Suppressor macrophage treated with lipopolysaccharide for 1 hour (primary cell): ENCODE measurements around the gene PDLIM4.

Experiments used
- DNase-seq, 3 donors: peaks; one replicate each; pipeline ENCODE4 v3.0.0-alpha.2; 2020 to 2022

Gene PDLIM4

GRCh38 chr5:132309679-132310078, 52.2 kb downstream of the PDLIM4 start:
- DNase-seq, result no peak

GRCh38 chr5:132310141-132310834, 52.8 kb downstream of the PDLIM4 start:
- no peak for DNase-seq

GRCh38 chr5:132313366-132313765, 55.9 kb downstream of the PDLIM4 start:
- no peak for DNase-seq

- DNase-seq, result no peak
Measured at GRCh38 chr5:132313961-132314432, 56.5 kb downstream of the PDLIM4 start.

- no peak for DNase-seq
Measured at GRCh38 chr5:132315529-132316067, 58.1 kb downstream of the PDLIM4 start.

- no peak for DNase-seq
Measured at GRCh38 chr5:132319975-132320374, 62.5 kb downstream of the PDLIM4 start.

- no peak for DNase-seq
Measured at GRCh38 chr5:132321109-132321721, 63.7 kb downstream of the PDLIM4 start.

GRCh38 chr5:132322266-132322665, 64.8 kb downstream of the PDLIM4 start:
- no peak for DNase-seq
